ENCODE results near the gene NPDC1.
A peak's percentile ranks its signal among the peaks of the same experiment; 100 is the strongest.

NPDC1 gene

DNA sequence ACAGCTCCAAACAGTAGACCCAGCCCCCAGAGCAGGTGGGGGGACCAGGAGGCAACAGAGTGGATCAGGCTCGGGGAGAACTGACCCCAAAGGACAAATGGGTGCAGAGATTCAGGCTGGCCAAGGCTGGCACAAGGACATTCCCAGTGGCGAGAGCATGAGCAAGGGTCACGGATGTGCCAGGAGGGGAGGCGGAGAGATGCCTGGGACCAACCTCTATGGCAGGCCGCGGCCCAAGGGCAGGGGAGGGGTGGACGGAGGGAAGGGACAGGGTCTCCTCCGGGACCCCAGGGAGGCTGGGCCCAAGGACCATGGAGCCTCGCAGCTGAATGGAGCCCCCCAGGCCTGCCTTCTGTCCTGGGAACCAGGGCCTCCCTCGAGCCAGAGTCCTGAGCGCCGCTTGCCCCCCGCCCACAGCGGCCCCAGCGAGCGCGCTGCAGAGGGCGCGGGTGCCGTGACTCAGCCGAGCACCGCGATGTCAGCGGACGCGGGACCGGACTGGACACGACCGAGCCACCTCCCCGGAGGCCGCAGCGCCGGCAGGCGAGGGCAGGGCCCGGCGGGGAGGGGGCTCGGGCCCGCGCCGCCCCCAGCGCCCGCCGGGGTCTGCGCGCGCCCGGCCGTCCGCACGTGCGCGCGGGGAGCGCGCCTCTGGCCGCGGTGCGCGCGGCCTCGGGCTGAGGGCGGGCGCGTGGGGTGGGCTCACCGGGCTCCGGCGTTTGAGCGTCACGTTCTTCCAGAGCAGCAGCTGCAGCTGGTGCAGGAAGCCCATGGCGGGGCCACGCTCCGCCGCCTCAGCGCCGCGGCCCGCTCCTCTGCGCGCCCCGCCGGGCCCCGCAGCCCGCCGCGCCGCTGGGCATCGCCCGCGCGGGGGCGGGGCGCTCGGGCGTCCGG lies 18.4 kb downstream of the NPDC1 start, which contains the start of gene ABCA2:
ABCA2 (minus strand) TSS at position 869 of the 894 bp plus-strand sequence; CDS start at position 772, 97 bp downstream.
- TF ChIP-seq, protein P1, sequence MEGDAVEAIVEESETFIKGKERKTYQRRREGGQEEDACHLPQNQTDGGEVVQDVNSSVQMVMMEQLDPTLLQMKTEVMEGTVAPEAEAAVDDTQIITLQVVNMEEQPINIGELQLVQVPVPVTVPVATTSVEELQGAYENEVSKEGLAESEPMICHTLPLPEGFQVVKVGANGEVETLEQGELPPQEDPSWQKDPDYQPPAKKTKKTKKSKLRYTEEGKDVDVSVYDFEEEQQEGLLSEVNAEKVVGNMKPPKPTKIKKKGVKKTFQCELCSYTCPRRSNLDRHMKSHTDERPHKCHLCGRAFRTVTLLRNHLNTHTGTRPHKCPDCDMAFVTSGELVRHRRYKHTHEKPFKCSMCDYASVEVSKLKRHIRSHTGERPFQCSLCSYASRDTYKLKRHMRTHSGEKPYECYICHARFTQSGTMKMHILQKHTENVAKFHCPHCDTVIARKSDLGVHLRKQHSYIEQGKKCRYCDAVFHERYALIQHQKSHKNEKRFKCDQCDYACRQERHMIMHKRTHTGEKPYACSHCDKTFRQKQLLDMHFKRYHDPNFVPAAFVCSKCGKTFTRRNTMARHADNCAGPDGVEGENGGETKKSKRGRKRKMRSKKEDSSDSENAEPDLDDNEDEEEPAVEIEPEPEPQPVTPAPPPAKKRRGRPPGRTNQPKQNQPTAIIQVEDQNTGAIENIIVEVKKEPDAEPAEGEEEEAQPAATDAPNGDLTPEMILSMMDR (IDR thresholded peaks at IDR 0.05; ENCODE audit: control insufficient read depth, insufficient read depth, low read depth, low read length, missing control alignments) = no peak
- DNase-seq (ENCODE audit: low read depth) = no peak
- H3K4me3 ChIP-seq (ENCODE audit: control insufficient read depth, low read depth, low read length) = peak within 1 kb of the TSS; percentile 59

DNA sequence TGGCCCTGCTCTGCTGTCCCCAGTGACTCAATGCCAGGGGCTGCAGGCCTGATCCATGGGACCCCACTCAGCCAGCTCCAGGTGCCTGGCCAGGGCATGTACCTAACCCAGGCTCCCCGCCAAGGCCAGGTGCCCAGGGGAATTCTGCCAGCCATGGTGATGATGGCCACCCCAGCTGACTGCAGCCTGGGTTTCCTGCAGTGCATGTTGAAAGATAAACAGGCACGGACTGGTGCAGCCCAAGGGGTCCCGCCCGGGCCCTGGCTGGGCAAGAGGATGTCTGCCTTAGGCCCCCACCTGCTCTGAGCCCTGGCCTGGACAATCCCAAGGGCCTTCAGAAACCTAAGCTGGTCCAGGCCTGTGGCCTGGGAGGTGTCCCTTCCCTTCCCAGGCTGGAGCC lies 19.1 kb downstream of the NPDC1 start:
- peak overlapping the region; percentile 59 for H3K4me3 ChIP-seq (ENCODE audit: control insufficient read depth, low read depth, low read length)
- DNase-seq (ENCODE audit: low read depth) = no peak
- TF ChIP-seq, protein P1 (IDR thresholded peaks at IDR 0.05; ENCODE audit: control insufficient read depth, insufficient read depth, low read depth, low read length, missing control alignments) = no peak

DNA sequence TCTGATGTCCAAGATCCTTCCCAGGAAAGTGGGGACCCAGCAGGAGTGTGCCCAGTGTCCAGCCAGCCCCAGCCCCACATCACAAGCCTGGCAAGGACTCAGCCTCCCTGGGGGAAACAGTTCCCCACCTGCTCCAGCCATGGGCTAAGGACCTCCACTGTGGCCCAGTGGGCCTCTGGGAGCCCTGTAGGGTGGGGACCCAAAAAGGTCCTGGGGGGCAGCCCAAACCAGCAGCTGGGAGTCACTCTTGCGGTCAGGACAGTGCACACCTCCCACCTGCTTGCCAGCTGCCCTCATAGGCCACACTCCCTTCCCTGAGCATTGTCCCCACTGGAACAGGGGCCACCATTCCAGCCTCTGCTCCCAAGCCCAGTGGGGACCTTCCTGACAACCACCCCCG lies 19.6 kb downstream of the NPDC1 start:
- no peak overlapping the region for H3K4me3 ChIP-seq (ENCODE audit: control insufficient read depth, low read depth, low read length)
- DNase-seq (ENCODE audit: low read depth) = no peak
- TF ChIP-seq, protein P1 (IDR thresholded peaks at IDR 0.05; ENCODE audit: control insufficient read depth, insufficient read depth, low read depth, low read length, missing control alignments) = no peak

DNA sequence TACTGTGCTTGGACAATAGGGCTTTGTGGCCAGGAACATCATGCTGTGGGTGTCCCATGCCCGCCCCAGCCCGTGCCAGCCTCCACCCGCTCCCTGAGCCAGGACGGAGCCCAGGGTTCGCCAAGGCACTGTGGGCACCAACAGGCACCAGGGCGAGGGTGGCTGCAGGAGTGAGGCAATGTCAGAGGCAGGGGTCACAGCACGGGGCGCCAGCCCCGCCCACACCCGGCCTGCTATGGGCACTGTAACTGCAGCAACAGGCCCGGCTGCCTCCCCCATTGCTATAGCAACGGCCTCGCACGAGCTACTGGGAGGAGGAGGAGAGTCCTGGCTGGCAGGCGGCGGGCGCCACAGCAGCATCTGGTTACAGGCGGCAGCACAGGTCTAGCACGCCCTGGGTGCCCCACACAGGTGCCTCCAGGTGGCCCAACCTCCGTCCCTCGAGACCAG lies 20.4 kb downstream of the NPDC1 start:
- H3K4me3 ChIP-seq (ENCODE audit: control insufficient read depth, low read depth, low read length) = no peak overlapping the region
- TF ChIP-seq, protein P1 (IDR thresholded peaks at IDR 0.05; ENCODE audit: control insufficient read depth, insufficient read depth, low read depth, low read length, missing control alignments) = no peak
- DNase-seq (ENCODE audit: low read depth) = no peak

DNA sequence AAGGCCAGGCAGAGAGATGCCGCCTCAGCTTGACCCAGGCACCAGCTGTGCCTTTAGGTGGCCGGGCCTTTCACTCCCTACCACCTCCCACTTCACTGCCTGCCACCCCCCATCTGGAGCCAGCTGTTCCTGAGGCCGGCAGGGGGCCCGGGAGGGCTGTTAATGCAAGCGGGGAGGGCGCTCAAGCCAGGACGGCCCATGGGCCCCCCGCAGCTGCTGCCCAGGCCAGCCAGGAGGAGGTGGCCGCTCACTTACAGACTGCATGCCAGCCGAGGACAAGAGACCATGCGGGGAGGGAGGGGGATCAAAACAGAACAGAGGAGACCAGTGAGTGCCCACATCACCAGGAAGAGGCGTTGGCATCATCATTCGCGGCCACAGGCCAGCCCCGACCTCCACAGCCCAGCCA lies 22.4 kb downstream of the NPDC1 start:
- TF ChIP-seq, protein P1 (IDR thresholded peaks at IDR 0.05; ENCODE audit: control insufficient read depth, insufficient read depth, low read depth, low read length, missing control alignments) = no peak
- no peak for DNase-seq (ENCODE audit: low read depth)
- no peak overlapping the region for H3K4me3 ChIP-seq (ENCODE audit: control insufficient read depth, low read depth, low read length)

DNA sequence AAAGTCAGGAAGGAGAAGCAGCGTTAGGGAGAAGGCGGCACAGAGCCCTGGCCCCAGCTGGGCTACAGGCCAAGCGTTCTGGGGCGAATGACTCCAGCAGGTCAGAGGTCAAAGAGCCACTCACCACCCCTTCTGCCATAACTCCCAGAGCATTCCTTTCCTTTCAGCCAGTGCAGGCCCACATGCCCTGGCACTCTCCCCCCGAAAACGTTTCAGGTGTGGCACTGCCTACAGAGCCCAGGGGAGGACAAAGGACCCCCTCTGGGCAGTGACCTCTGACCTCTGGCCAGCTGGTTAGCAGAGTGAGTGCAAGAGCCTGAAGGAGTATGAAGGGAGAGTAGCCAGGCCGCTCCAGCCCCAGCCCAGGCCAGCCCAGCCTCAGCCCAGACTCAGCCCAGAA lies 22.8 kb downstream of the NPDC1 start:
- TF ChIP-seq, protein P1 (IDR thresholded peaks at IDR 0.05; ENCODE audit: control insufficient read depth, insufficient read depth, low read depth, low read length, missing control alignments) = no peak
- H3K4me3 ChIP-seq (ENCODE audit: control insufficient read depth, low read depth, low read length) = no peak overlapping the region
- DNase-seq (ENCODE audit: low read depth) = no peak

Data from AG09309 (cell line).